Lung (tissue), 12 donors: Measurements from ENCODE around the gene PDCD1. TPM values are rescaled to one million over a fixed set of nuclear protein-coding genes. Genes with fewer than 3 reads are reported as not detected.
"Not testable (repeated sequence)": the region's sequence is repeated elsewhere in the genome, so short reads cannot be mapped to it uniquely, and the experiment has no call there.

Source experiments
- ATAC-seq: fragments of 200-7000 bp; cut with Tn5 transposase; one replicate; pipeline ENCODE4 v1.9.1; 2020; ENCODE audit warnings: moderate number of reproducible peaks; ENCODE audit not compliant: insufficient read depth, low FRiP score
- DNase-seq, 3 donors: peaks; one replicate each; pipeline ENCODE4 v3.0.0-alpha.2; 2013 to 2017
- H3K27ac ChIP-seq, 2 donors: one replicate each; pipeline ENCODE4 v1.5.1; 2013; ENCODE audit warnings: mild to moderate bottlenecking in 2 of 2, moderate library complexity in 2 of 2, control low read depth in 1 of 2, inconsistent platforms in 1 of 2, low read depth in 1 of 2, low read length in 1 of 2
- H3K27me3 ChIP-seq, 3 donors: one replicate each; pipeline ENCODE4 v1.5.1; 2013; ENCODE audit warnings: low read length in 2 of 3; ENCODE audit not compliant: control insufficient read depth in 3 of 3, insufficient read depth in 3 of 3
- H3K36me3 ChIP-seq, 4 donors: one replicate each; pipeline ENCODE4 v1.5.1; 2013; ENCODE audit warnings: low read length in 4 of 4, mild to moderate bottlenecking in 1 of 4, moderate library complexity in 1 of 4; ENCODE audit not compliant: control insufficient read depth in 4 of 4, insufficient read depth in 4 of 4
- H3K4me1 ChIP-seq, 5 donors: one replicate each; pipeline ENCODE4 v1.5.1; 2013; ENCODE audit warnings: low read length in 5 of 5, mild to moderate bottlenecking in 2 of 5, moderate library complexity in 1 of 5; ENCODE audit not compliant: control insufficient read depth in 5 of 5, insufficient read depth in 5 of 5
- H3K4me3 ChIP-seq: one replicate; pipeline ENCODE4 v1.5.1; 2013; ENCODE audit warnings: mild to moderate bottlenecking, control low read depth, moderate library complexity
- H3K9ac ChIP-seq, 2 donors: one replicate each; pipeline ENCODE4 v1.5.1; 2013; ENCODE audit warnings: low read length in 2 of 2, control low read depth in 1 of 2; ENCODE audit not compliant: insufficient read depth in 1 of 2
- H3K9me3 ChIP-seq, 4 donors: one replicate each; pipeline ENCODE4 v1.5.1; 2013; ENCODE audit warnings: low read length in 3 of 4, mild to moderate bottlenecking in 1 of 4, moderate library complexity in 1 of 4; ENCODE audit not compliant: control insufficient read depth in 4 of 4, insufficient read depth in 3 of 4
- WGBS, 2 donors: extraction: QIAGEN DNeasy Blood & Tissue Kit; methylation state at CpG; one replicate each; pipeline ENCODE4 v1.1.7; 2013; 5-methylcytosine and 5-hydroxymethylcytosine counted together
- polyA plus RNA-seq, 2 donors: library from polyadenylated mRNA; stranded (reverse); fragments of 200-250 nt; gene quantifications; one replicate each; pipeline ENCODE4 v1.2.1, GENCODE V29; 2013
- total RNA-seq, 2 donors: library from RNA; depleted of rRNA in 1 of 2; stranded (reverse); fragments of >200 nt in 1 of 2; gene quantifications; one replicate each; pipeline ENCODE4 v1.2.1, GENCODE V29; 2014 to 2021
- TF ChIP-seq, protein P1 (sequence below): IDR thresholded peaks from 2 replicates; pipeline ENCODE4 v1.5.1; 2012; ENCODE audit warnings: mild to moderate bottlenecking; ENCODE audit errors: control extremely low read depth, extremely low read depth
- donor health status: control.
- donor health status: control.
- donor health status: Bipolar disorder and iron deficiency.
- donor health status: healthy.
- donor health status: DM: yes; HTN: yes; CAD: no.

PDCD1 gene
- total and polyA plus RNA-seq, 4 donors = 0.59 to 0.97 (median 0.81) TPM

DNA sequence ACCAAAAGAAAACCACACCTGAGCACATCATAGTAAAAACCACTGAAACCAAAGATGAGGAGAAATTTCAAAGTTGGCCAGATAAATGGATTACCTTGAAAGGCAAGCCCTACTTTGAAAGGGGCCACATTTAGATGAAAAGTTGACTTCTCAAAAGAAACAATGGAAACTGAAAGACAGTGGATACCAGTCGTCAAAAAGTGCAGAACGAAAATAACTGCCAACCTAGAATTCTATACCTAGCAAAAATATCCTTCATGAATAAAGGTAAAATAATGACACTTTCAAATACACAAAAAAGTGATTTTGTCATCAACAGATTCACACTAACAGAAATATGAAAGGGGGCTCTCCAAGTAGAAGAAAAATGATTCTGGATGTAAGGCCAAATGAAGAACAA lies 31.3 kb downstream of the PDCD1 start:
- Histone ChIP-seq H3K36me3 (no peaks in the 10 kb centered on the region), H3K4me3 (no peak overlapping the region), H3K27me3 (peaks cover 0 to 2% (median 1%) of the 10 kb centered on the region in 3 donors), H3K4me1 (no peaks in the 10 kb centered on the region), H3K9me3 (peaks cover 0 to 9% (median 4%) of the 10 kb centered on the region in 4 donors), H3K27ac (no peak overlapping the region), H3K9ac (no peak overlapping the region)
- WGBS, 2 donors = 90 to 92% methylated on average over 2 of the region's 2 CpGs
- DNase-seq (no peak), ATAC-seq (no peak)
- TF ChIP-seq, protein P1, sequence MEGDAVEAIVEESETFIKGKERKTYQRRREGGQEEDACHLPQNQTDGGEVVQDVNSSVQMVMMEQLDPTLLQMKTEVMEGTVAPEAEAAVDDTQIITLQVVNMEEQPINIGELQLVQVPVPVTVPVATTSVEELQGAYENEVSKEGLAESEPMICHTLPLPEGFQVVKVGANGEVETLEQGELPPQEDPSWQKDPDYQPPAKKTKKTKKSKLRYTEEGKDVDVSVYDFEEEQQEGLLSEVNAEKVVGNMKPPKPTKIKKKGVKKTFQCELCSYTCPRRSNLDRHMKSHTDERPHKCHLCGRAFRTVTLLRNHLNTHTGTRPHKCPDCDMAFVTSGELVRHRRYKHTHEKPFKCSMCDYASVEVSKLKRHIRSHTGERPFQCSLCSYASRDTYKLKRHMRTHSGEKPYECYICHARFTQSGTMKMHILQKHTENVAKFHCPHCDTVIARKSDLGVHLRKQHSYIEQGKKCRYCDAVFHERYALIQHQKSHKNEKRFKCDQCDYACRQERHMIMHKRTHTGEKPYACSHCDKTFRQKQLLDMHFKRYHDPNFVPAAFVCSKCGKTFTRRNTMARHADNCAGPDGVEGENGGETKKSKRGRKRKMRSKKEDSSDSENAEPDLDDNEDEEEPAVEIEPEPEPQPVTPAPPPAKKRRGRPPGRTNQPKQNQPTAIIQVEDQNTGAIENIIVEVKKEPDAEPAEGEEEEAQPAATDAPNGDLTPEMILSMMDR = no peak

DNA sequence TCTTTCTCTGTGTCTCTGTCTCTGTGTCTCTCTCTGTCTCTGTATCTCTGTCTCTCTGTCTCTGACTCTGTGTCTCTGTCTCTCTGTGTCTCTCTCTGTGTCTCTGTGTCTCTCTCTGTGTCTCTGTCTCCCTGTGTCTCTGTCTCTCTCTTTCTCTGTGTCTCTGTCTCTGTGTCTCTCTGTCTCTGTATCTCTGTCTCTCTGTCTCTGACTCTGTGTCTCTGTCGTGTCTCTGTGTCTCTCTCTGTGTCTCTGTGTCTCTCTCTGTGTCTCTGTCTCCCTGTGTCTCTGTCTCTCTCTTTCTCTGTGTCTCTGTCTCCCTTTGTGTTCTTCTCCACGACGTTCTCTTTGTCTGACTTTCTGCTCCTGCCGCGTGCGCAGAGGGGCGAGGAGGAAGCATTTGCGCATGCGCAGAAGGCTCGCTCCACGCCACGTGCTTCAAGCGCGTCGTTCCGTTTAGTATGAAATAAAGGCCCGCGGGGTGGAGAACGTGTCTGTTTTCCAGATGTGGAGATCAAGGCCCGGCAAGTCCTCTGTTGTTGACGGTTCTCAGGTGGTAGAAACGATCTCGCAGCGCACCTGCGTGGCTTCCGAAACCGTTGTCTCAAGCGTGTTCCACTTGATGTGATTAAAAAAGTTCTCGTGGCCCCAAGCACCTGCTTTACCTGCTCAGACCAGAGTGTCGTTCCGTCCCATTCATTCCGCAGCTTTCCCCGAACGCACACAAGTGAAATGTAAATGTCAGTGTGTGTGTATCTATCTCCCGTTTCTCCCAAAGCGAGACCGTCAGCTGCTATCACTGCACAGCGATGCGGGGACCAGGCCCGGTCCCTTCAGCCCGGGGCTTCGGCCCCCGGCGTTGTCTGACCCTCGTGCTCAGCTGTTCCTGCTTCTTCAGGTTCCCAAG lies 34.9 kb downstream of the PDCD1 start:
- peaks cover 0 to 12% (median 4%) of the 10 kb centered on the region in 4 donors for H3K9me3 ChIP-seq
- H3K27ac ChIP-seq, H3K27me3 ChIP-seq, DNase-seq, ATAC-seq, H3K4me1 ChIP-seq, H3K4me3 ChIP-seq, H3K9ac ChIP-seq, H3K36me3 ChIP-seq: not testable (repeated sequence)
- 87 to 93% methylated on average over 45 of the region's 45 CpGs for WGBS, 2 donors

DNA sequence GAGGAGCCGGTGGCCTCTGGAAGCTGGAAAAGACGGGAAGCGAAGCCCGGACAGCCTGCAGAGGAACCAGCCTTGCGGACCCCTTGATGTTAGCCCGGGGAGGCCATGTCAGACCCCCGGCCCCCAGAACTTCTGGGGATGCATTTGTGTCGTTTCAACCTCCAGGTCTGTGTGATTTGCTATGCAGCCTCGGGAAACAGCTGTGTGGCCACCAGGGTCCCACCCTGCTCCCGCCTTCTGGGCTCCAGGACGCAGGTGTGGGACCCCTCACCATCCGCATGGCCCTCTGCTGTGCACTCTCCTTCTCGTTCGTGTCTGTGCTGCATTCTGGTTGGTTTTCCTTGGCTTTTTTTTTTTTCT lies 36.5 kb downstream of the PDCD1 start:
- TF ChIP-seq, protein P1 = no peak
- ATAC-seq (no peak), DNase-seq (no peak)
- Histone ChIP-seq H3K9ac (no peak overlapping the region), H3K9me3 (peaks cover 0 to 12% (median 3%) of the 10 kb centered on the region in 4 donors), H3K4me3 (no peak overlapping the region), H3K27me3 (no peaks in the 10 kb centered on the region), H3K36me3 (no peaks in the 10 kb centered on the region), H3K27ac (no peak overlapping the region), H3K4me1 (peaks cover 0 to 8% (median 0%) of the 10 kb centered on the region in 5 donors)
- WGBS, 2 donors = 82 to 84% methylated on average over 13 to 14 of the region's 14 CpGs

DNA sequence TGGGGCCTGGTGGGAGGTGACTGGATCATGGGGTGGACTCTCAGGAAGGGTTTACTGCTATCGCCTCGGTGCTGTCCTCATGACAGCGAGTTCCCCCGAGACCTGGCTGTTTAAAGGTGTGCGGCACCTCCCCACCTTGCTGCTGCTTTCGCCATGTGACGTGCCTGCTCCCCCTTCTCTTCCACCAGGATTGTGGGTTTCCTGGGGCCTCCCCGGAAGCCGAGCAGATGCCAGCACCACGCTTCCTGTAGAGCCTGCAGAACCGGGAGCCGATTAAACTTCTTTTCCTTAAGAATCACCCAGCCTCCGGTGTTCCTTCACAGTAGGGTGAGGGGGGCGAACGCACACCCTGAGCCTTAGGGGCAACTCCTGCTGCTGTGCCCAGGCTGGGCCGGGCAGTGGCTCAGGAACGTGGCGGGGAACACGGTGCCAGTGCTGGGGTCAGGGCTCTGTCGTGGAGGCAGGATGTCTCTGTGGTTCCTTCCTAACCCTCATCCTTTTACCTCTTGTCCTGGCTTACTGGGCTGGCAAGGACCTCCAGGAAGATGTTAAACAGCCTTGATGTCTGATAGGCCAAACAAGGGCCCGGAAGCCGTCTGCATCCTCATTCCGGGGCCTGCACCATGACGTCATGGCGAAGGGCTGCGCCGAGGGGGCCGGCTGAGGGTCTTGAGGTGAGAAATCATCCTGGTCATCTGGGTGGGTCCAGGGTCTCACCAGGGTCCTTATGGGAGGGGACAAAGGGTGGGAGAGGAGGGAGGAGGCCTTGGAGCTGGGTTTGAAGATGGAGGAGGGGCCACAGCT lies 37.0 kb downstream of the PDCD1 start:
- H3K4me1 ChIP-seq = peaks cover 0 to 8% (median 0%) of the 10 kb centered on the region in 5 donors
- no peaks in the 10 kb centered on the region for H3K36me3 ChIP-seq
- H3K9ac ChIP-seq = no peak overlapping the region
- no peak overlapping the region for H3K27ac ChIP-seq
- TF ChIP-seq, protein P1 = no peak
- no peak for ATAC-seq
- WGBS, 2 donors = 49 to 59% methylated on average over 28 of the region's 28 CpGs
- H3K9me3 ChIP-seq = peaks cover 0 to 7% (median under 1%) of the 10 kb centered on the region in 4 donors
- H3K27me3 ChIP-seq = no peaks in the 10 kb centered on the region
- H3K4me3 ChIP-seq = no peak overlapping the region
- no peak for DNase-seq
